Skeletal muscle tissue (tissue), 4 donors: ENCODE data around the gene EPB41L5. TPM values are rescaled to one million over a fixed set of nuclear protein-coding genes. Genes with fewer than 3 reads are reported as not detected.
A peak's percentile ranks its signal among the peaks of the same experiment; 100 is the strongest.
"Not testable (repeated sequence)": the region's sequence is repeated elsewhere in the genome, so short reads cannot be mapped to it uniquely, and the experiment has no call there.

Source experiments
- H3K27ac ChIP-seq: one replicate; pipeline ENCODE4 v1.7.0; 2013; ENCODE audit warnings: mild to moderate bottlenecking, low read depth, low read length, inconsistent platforms
- H3K27me3 ChIP-seq, 3 donors: one replicate each; pipeline ENCODE4 v1.7.0; 2013; ENCODE audit warnings: low read length in 3 of 3; ENCODE audit not compliant: control insufficient read depth in 3 of 3, insufficient read depth in 3 of 3
- H3K36me3 ChIP-seq, 3 donors: one replicate each; pipeline ENCODE4 v1.7.0; 2013; ENCODE audit warnings: low read length in 3 of 3; ENCODE audit not compliant: control insufficient read depth in 3 of 3, insufficient read depth in 3 of 3
- H3K4me1 ChIP-seq, 3 donors: one replicate each; pipeline ENCODE4 v1.7.0; 2013; ENCODE audit warnings: low read length in 3 of 3, mild to moderate bottlenecking in 3 of 3; ENCODE audit not compliant: control insufficient read depth in 3 of 3, insufficient read depth in 3 of 3
- H3K4me3 ChIP-seq, 3 donors: one replicate each; pipeline ENCODE4 v1.7.0; 2013; ENCODE audit warnings: low read length in 3 of 3
- H3K9ac ChIP-seq, 3 donors: one replicate each; pipeline ENCODE4 v1.7.0; 2013; ENCODE audit warnings: low read length in 3 of 3, mild to moderate bottlenecking in 3 of 3, moderate library complexity in 2 of 3, low read depth in 1 of 3
- H3K9me3 ChIP-seq, 3 donors: one replicate each; pipeline ENCODE4 v1.7.0; 2013; ENCODE audit warnings: low read length in 3 of 3; ENCODE audit not compliant: control insufficient read depth in 3 of 3
- total RNA-seq: library from RNA; depleted of rRNA; stranded (reverse); fragments of >200 nt; gene quantifications from one replicate; pipeline ENCODE4 v1.2.3, GENCODE V29; 2014
- donor health status: Osteomylitis.

Gene EPB41L5
- total RNA-seq, 1 donor from 2014 or later = 49.6 TPM

GRCh38 chr2:120046252-120046651 is 33.4 kb downstream of the EPB41L5 start:
- H3K4me1 ChIP-seq, H3K27ac ChIP-seq, H3K27me3 ChIP-seq, H3K9ac ChIP-seq, H3K4me3 ChIP-seq, H3K9me3 ChIP-seq, H3K36me3 ChIP-seq: not testable (repeated sequence)

- no peak overlapping the region for H3K4me3 ChIP-seq
- H3K9me3 ChIP-seq = no peaks in the 10 kb centered on the region
- no peak overlapping the region for H3K27ac ChIP-seq
- H3K4me1 ChIP-seq = no peaks in the 10 kb centered on the region
- no peak overlapping the region for H3K9ac ChIP-seq
- H3K36me3 ChIP-seq = no peaks in the 10 kb centered on the region
- H3K27me3 ChIP-seq = no peaks in the 10 kb centered on the region
Measured at GRCh38 chr2:120052597-120052996, 39.7 kb downstream of the EPB41L5 start.

- no peak overlapping the region for H3K9ac ChIP-seq
Measured at GRCh38 chr2:120053891-120054290, 41.0 kb downstream of the EPB41L5 start.

GRCh38 chr2:120059483-120059882 is 46.6 kb downstream of the EPB41L5 start:
- Histone ChIP-seq H3K27me3 (no peaks in the 10 kb centered on the region), H3K9me3 (no peaks in the 10 kb centered on the region), H3K4me3 (no peak overlapping the region), H3K4me1 (no peaks in the 10 kb centered on the region), H3K36me3 (no peaks in the 10 kb centered on the region), H3K9ac (no peak overlapping the region), H3K27ac (no peak overlapping the region)

More at GRCh38 chr2:120053891-120054290, 41.0 kb downstream of the EPB41L5 start:
- Histone ChIP-seq H3K4me1 (no peaks in the 10 kb centered on the region), H3K9me3 (no peaks in the 10 kb centered on the region), H3K27ac (no peak overlapping the region), H3K27me3 (no peaks in the 10 kb centered on the region), H3K36me3 (no peaks in the 10 kb centered on the region), H3K4me3 (no peak overlapping the region)

- H3K27ac ChIP-seq = no peak overlapping the region
- no peak overlapping the region for H3K4me3 ChIP-seq
- H3K4me1 ChIP-seq = no peaks in the 10 kb centered on the region
- no peaks in the 10 kb centered on the region for H3K36me3 ChIP-seq
- H3K9ac ChIP-seq = no peak overlapping the region
- H3K9me3 ChIP-seq = no peaks in the 10 kb centered on the region
- no peaks in the 10 kb centered on the region for H3K27me3 ChIP-seq
Measured at GRCh38 chr2:120060088-120060623, 47.3 kb downstream of the EPB41L5 start.

- Histone ChIP-seq H3K4me1 (peaks cover 0 to 8% (median 6%) of the 10 kb centered on the region in 3 donors), H3K4me3 (no peak overlapping the region), H3K36me3 (no peaks in the 10 kb centered on the region), H3K9me3 (no peaks in the 10 kb centered on the region), H3K9ac (no peak overlapping the region), H3K27ac (no peak overlapping the region), H3K27me3 (no peaks in the 10 kb centered on the region)
Measured at GRCh38 chr2:120064664-120065063, 51.8 kb downstream of the EPB41L5 start.

GRCh38 chr2:120066800-120067547 is 54.1 kb downstream of the EPB41L5 start:
- Histone ChIP-seq H3K4me3 (no peak overlapping the region), H3K9me3 (no peaks in the 10 kb centered on the region), H3K27ac (peak overlapping the region; percentile 0), H3K27me3 (no peaks in the 10 kb centered on the region), H3K9ac (peak overlapping the region in 1 of 3 donors; percentile 25), H3K4me1 (peaks cover 0 to 8% (median 6%) of the 10 kb centered on the region in 3 donors), H3K36me3 (no peaks in the 10 kb centered on the region)

GRCh38 chr2:120068040-120068658 is 55.3 kb downstream of the EPB41L5 start:
- not testable (repeated sequence) for H3K27ac ChIP-seq, H3K36me3 ChIP-seq

GRCh38 chr2:120075545-120075944 is 62.7 kb downstream of the EPB41L5 start:
- Histone ChIP-seq H3K9me3 (no peaks in the 10 kb centered on the region), H3K27me3 (no peaks in the 10 kb centered on the region), H3K4me3 (no peak overlapping the region), H3K4me1 (no peaks in the 10 kb centered on the region), H3K27ac (no peak overlapping the region), H3K9ac (no peak overlapping the region), H3K36me3 (peaks cover 0 to 8% (median 5%) of the 10 kb centered on the region in 3 donors)

More at GRCh38 chr2:120068040-120068658, 55.3 kb downstream of the EPB41L5 start:
- not testable (repeated sequence) for H3K9ac ChIP-seq, H3K4me1 ChIP-seq, H3K4me3 ChIP-seq, H3K27me3 ChIP-seq, H3K9me3 ChIP-seq

- H3K36me3 ChIP-seq = peaks cover 0 to 8% (median 5%) of the 10 kb centered on the region in 3 donors
- H3K9me3 ChIP-seq = no peaks in the 10 kb centered on the region
- no peaks in the 10 kb centered on the region for H3K27me3 ChIP-seq
- no peak overlapping the region for H3K4me3 ChIP-seq
- no peak overlapping the region for H3K27ac ChIP-seq
- H3K4me1 ChIP-seq = no peaks in the 10 kb centered on the region
- H3K9ac ChIP-seq = no peak overlapping the region
Measured at GRCh38 chr2:120077896-120078295, 65.0 kb downstream of the EPB41L5 start.
